Activated gamma-delta T cell treated with anti-CD3 and anti-CD28 coated beads, Interleukin-2, amount 50 U/mL, for 16 hours (primary cell): Measurements from ENCODE around the gene EMC8.

ENCODE experiments used
- DNase-seq: peaks from one replicate; pipeline ENCODE4 v3.0.0-alpha.2; 2020; ENCODE audit warnings: low read depth

EMC8 gene

DNA sequence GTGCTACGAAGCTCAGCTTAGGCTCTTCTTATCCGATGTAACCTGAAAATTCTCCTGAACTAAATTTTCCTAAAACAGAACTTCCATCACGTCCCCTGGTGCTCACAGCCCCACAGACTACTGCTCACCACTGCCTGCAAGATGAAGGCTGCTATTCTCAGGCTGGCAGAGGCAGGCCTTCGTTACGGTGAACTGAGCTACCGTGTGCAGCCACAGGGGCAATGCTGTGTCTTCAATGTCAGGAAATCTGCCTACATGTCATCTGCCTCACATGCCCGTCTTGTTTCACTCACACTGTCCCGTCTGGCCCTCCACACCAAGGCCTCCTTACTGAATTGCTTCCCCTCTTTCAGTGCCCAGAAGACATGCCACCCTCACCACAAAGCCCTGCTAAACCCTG is 15.9 kb downstream of the EMC8 start:
- DNase-seq: no peak

DNA sequence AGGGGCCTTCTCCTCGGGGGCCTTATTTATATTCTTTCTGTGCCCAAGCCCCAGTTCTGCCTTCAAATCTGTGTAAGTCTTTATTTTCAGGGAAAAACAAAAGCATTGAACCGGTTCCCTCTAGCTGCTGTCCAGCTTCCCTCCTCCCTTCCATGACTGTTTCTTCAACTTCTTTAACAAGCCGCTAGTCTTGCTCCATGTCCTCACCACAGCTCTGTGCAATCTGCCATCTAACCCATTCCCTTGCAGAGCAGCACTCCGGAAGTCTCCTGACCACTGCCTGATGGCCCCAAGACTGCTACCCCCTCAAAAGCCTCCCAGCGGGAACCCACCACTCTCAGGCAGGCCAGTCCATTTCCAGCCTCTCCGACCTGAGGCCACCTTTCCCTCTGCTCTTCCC is 16.9 kb downstream of the EMC8 start:
- no peak for DNase-seq

DNA sequence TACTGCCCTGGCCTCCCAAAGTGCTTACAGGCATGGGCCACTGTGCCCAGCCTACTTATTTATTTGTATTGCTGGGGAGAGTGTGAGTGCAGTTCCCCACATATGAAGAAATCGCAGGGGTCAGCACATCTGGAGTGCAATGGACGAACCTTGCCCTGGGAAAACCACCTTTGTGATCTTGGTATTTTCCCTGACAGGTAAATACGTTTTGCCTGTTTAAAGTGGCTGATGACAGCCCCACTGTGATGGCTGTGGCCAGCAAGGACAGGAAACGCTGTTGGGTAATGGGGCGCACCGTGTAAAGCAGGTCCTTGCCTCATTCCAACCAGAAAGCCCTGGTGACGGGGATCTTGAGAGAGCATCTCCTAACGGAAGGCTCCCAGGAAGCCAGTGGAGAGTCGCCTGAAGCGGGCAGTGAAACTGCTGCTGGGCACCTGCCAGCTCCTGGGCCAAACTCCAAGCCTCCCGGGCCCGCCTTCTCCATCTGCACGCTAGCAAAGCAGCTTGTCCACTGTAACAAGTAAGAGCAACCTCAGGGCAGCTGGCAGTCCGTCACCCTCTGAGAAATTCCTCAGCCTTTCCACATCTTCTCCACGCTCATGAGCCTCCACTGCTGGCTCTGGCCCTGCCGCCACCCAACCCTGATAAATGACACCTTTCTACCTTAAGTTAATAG is 17.5 kb downstream of the EMC8 start:
- no peak for DNase-seq

DNA sequence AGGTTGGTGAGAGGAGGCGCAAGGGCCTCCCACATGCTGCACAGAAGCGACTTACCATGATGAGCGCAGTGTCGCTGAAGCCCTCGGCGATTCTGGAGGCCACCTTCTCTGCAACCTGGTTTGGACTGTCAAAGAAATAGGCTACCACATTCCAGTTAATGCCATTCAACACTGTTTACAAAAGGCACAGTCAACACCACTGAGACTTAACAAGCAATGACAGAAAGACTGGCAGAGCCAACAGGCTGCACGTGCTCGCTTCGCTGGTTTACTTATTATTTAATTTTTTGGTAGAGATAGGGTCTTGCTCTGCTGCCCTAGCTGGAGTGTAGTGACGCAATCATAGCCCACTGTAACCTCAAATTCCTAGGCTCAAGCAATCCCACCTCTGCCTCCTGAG is 18.2 kb downstream of the EMC8 start:
- DNase-seq: no peak

DNA sequence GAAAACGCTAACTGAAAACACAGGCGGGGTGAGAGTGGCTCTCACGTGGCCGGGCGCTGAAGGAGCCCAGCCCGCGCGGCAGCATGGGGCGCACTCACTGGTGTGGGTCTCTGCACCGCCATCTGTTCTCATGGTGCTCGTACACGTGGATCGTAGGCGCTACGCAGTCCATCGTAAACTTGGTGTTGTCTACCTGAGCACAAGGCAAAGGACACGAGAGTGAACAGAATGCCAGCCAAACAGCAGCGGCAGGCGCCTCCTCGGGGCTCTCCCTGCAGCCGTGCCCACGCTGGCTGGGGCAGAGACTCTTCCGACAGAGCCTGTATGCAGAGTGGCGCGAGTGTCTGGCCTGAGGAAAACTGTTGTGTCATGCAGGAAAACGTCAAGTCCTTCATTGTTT is 19.1 kb downstream of the EMC8 start:
- no peak for DNase-seq

- peak; percentile 8 for DNase-seq
Observed at GRCh38 chr16:85778873-85779272, 20.5 kb downstream of the EMC8 start.

DNA sequence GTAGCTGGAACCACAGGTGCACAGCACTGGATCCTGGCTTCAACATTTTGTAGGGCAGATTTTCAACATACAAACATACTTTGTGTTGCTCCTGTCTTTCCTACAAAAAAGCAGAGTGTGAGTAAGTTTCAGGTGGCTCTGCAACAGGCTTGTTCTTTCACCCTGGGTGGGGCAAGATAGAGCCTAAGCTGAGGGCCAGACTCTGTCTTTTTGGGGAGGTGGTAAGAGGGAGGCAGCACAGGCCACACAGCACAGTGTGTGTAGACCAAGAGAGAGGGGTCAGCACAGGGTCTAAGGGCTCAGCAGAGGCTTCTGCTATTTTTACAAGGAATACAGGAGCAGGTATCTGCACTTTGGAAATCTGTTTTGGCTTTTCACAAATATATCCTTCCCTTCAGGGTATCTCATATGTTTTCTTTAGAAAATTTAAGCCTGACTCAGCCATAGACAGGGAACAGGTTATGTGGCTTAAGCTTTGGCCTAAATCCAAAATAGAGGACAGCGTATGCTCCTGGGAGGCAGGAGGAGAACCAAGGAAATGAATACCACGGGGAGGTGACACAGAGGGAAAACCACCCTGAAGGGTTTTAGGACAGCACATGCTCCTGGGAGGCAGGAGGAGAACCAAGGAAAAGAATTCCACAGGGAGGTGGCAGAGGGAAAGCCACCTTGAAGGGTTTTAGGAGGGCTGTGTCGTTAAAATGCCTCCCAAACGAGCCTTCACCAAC is 21.6 kb downstream of the EMC8 start:
- DNase-seq: no peak

DNA sequence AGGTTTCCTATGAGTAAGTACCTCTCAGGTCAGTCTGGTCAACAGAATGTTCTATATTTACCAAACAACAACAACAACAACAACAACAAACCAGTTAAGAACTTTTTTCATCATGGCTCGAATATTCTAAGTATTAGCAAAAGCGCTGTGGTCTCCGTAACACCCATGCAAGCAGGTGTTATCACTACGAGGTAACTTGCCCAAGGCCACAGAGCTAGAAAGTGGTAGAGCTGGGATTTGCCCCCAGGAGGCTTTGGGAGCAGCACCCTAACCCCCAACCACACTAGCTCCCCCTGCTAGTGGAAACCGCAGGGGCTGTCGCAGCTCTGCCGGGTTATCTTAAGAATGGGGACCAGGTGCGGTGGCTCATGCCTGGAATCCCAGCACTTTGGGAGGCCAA is 24.5 kb downstream of the EMC8 start:
- DNase-seq: no peak

- no peak for DNase-seq
Observed at GRCh38 chr16:85774136-85774535, 25.2 kb downstream of the EMC8 start.

DNA sequence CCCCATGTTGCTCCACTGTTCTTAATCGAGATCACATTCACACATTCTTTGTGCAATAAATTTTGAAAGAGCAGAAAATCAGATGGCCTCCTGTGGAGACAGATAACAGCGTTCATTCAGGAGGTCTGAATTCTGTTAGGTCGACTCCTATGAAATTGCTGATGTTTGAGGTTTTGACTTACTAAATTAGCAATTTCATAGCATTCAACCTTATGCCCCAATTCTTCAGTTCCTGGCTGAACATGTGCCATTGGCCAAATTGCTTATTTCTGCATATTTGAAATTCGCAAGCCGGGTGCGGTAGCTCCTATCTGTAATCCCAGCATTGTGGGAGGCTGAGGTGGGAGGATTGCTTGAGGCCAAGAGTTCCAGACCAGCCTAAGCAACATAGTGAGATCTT is 26.3 kb downstream of the EMC8 start:
- no peak for DNase-seq

DNA sequence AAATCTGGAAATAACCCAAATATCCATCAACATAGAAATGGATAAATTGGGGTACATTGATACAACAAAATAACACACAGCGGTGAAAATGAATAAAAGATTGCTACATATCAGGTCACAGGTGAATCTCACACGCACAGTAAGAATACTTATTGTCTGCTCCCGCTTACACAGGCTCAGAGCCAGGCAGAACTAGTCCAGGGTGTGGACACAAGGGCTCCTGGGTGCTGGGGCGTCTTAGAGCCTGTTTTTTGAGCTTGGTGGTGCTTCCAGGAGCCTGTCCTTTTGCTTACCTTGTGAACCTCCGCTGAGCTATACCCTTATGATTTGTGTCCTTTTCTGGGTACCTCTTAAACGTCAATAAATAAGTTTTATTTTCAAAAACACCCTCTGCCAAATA is 28.6 kb downstream of the EMC8 start:
- DNase-seq: no peak

DNA sequence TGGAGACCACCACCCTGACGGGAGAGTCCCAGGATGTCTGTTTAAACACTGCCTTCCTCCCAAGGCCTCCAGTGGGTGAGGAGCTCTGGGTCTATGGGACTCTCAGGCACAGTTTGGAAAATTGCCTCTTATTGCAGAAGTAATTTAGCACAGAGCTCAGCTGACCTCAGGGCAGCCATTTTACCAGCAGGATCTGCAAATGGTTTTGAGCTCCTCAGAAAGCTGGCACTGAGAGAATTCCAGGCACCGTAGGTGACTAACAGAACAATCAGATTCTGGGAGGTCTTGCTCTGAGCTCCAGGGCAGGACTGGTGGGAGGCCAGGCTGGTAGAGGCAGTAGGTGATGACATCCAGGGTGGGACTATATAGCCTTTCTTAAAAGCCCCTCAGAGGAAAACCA is 31.1 kb downstream of the EMC8 start:
- no peak for DNase-seq

DNA sequence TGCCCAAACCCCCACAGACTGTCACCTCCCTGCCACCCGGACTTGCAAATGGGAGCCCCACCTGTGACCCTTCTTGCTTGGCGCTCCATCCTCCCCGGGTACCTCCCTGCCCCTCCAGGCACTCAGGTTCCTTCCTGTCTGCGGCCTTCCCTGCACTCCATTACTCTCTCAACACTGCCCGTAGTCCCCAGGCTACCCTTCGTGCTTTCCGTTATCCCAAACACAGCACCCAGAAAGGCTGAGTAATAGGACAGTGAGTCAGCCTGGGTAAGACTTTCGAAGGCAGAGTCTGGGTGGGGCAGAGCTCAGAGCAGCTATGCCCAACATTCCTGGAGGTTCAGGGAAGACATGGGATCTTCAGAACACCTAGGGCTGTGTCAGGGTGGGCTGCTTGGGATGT is 31.8 kb downstream of the EMC8 start:
- DNase-seq: no peak

DNA sequence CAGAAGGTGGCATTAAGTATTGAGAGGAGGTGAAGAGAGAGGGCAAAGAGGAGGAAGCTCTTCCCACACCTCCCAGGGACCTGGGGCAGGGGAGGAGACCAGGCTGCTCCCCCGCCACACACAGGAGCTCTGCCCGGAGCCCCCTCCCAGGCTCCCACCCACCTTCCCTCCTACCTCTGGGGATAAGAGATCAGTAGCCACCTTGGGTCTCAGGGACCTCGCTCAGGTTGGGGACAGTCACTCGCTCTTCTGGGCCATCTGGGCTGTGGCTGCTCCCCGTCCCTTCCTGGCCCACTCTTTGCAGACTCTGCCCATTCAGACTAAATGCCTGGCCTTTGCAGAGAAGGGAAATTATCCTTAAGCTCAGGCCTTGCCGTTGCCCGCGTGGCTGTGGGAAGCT is 33.6 kb downstream of the EMC8 start:
- no peak for DNase-seq

- no peak for DNase-seq
Observed at GRCh38 chr16:85765211-85765610, 34.1 kb downstream of the EMC8 start.

- no peak for DNase-seq
Observed at GRCh38 chr16:85763616-85764015, 35.7 kb downstream of the EMC8 start.

DNA sequence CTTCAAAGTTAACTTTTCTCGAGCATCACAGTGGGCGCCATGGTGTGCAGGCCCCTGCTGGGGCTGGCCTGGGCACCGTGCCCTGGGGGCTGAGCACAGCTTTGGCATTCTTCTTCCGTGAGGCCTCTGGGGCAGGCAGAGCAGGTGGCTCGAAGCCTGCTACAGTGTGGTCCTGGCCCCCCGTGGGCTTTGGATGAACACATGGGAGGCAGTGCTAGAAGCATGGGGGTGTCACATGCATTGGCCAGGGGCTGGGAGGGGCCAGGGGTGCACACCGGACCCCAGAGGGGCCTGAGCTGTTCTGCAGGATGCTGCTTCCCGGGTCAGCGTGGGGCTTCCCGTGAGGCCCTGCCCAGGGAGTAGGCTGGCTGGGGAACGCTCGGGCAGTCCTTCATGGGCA is 36.4 kb downstream of the EMC8 start:
- no peak for DNase-seq

- no peak for DNase-seq
Observed at GRCh38 chr16:85761861-85762260, 37.5 kb downstream of the EMC8 start.

- no peak for DNase-seq
Observed at GRCh38 chr16:85759631-85760419, 39.5 kb downstream of the EMC8 start.

GRCh38 chr16:85759136-85759535 is 40.2 kb downstream of the EMC8 start:
- DNase-seq: no peak

GRCh38 chr16:85757341-85757822 is 42.0 kb downstream of the EMC8 start:
- DNase-seq: no peak

DNA sequence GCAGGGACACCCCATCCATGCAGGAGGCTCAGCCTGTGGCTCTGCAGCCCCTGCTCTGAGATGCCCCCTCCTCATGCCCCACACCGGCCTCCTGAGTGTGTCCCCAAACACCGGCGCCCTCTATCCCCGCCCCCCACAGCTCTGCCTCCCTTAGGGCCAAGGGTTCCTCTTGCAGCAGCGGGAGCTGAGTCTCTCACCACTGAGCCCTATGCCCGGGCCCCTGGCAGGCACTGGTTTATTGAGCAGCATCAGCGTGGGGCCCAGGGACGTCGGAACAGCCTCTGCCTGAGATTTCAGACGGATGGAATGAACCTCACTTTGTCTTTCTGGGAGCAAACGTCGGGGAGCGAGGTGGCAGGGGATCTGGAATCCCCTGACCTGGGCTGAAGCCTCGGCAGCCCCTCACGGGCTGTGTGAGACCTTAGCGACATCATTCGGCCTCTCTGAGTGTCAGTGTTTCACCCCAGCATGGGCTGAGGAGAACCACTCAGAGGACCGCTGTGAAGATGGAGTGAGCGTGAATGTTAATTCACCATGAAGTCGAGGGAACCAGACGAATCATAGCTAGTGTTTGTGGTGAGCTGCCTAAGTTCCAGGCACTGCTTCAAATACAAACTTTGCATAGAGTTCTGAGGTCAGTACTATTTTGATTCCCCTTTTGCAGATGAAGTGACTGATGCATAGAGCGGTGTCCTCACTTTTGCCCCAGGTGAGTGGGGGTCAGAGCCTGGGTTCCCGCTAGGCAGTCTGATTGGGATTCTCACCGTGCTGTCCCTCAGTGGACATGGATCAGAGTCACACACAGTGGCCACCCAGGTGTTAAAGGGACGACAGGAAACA is 43.2 kb downstream of the EMC8 start:
- DNase-seq: no peak
